HepG2 (cell line): ENCODE results near the gene AFAP1. TPM values are rescaled to one million over a fixed set of nuclear protein-coding genes. Genes with fewer than 3 reads are reported as not detected.

Experiments
- ATAC-seq: fragments of 200-7000 bp; cut with Tn5 transposase; 3 replicates; pipeline ENCODE4 v1.9.1; 2020; ENCODE audit warnings: mild to moderate bottlenecking, moderate library complexity
- BruUV-seq: library from RNA; stranded (reverse); fragments of 400-500 nt; replicated peaks from 2 replicates; lab custom pipeline; 2021; lab: Mats Ljungman, UMichigan
- CTCF ChIA-PET: fragments of 300-600 bp; formaldehyde crosslinking; extraction: SDS; loops from one replicate; lab custom pipeline; 2021; ENCODE audit warnings: low total read pairs, inconsistent platforms, low intra/inter-chr PET ratio; lab: Yijun Ruan, JAX
- POLR2A ChIA-PET: fragments of 350-600 bp; sonication (Branson Sonifier 250); formaldehyde crosslinking; loops from one replicate; lab custom pipeline; 2020; ENCODE audit warnings: antibody characterized with exemption, inconsistent platforms; lab: Yijun Ruan, JAX
- DNase-seq: peaks from one replicate; pipeline ENCODE4 v3.0.0-alpha.2; 2015; ENCODE audit warnings: low spot score
- FAIRE-seq: peaks from 3 replicates; lab custom pipeline; 2011; peaks lifted over from hg19 to GRCh38; lab: Jason Lieb, UNC
- H2AFZ ChIP-seq: one replicate; pipeline ENCODE4 v1.6.1; 2011; ENCODE audit warnings: low read length, inconsistent platforms
- H3K27ac ChIP-seq: fragments of 300-600 bp; 3 replicates; pipeline ENCODE4 v1.8.0; 2011; ENCODE audit warnings: mixed run types, mild to moderate bottlenecking, mixed read lengths, low read length, inconsistent platforms; ENCODE audit not compliant: insufficient read depth; ENCODE audit errors: extremely low read length
- H3K27me3 ChIP-seq, 2 experiments: fragments of 200-600 bp in 1 of 2; 2 replicates in 1 of 2; 3 replicates in 1 of 2; pipeline versions ENCODE4 v1.6.0 to v1.8.0; 2011; ENCODE audit warnings: low read length in 2 of 2, mild to moderate bottlenecking in 2 of 2, moderate library complexity in 2 of 2, inconsistent platforms in 1 of 2; ENCODE audit not compliant: insufficient read depth in 2 of 2, control insufficient read depth in 1 of 2
- H3K36me3 ChIP-seq, 2 experiments: fragments of 200-600 bp in 1 of 2; replicated peaks in 1 of 2; 2 replicates in 1 of 2; 3 replicates in 1 of 2; pipeline versions ENCODE4 v1.5.1 to v1.8.0; 2011; ENCODE audit warnings: low read length in 2 of 2, inconsistent platforms in 1 of 2; ENCODE audit not compliant: insufficient read depth in 2 of 2, control insufficient read depth in 1 of 2
- H3K4me1 ChIP-seq: 2 replicates; pipeline ENCODE4 v1.5.1; 2012; ENCODE audit warnings: low read length, inconsistent platforms; ENCODE audit not compliant: insufficient read depth
- H3K4me2 ChIP-seq: 2 replicates; pipeline ENCODE4 v1.6.0; 2011; ENCODE audit warnings: low read depth, low read length, inconsistent platforms
- H3K4me3 ChIP-seq, 3 experiments: fragments of 200-600 bp in 1 of 3; sonication (generic), shearing (Covaris generic) in 1 of 3; replicated peaks in 1 of 3; 2 replicates each; pipeline ENCODE4 v1.5.1; 2011 to 2016; ENCODE audit warnings: low read length in 3 of 3, inconsistent platforms in 2 of 3, low read depth in 2 of 3, mild to moderate bottlenecking in 2 of 3, control low read depth in 1 of 3, mixed read lengths in 1 of 3; ENCODE audit not compliant: insufficient read depth in 1 of 3
- H3K79me2 ChIP-seq: one replicate; pipeline ENCODE4 v1.6.1; 2011; ENCODE audit warnings: low read length, inconsistent platforms; ENCODE audit not compliant: insufficient read depth
- H3K9ac ChIP-seq: 2 replicates; pipeline ENCODE4 v1.6.0; 2011; ENCODE audit warnings: mild to moderate bottlenecking, low read depth, low read length, inconsistent platforms; ENCODE audit not compliant: insufficient read depth
- H3K9me3 ChIP-seq: 2 replicates; pipeline ENCODE4 v1.5.1; 2012; ENCODE audit warnings: mild to moderate bottlenecking, low read length
- H4K20me1 ChIP-seq: 2 replicates; pipeline ENCODE4 v1.6.0; 2011; ENCODE audit warnings: inconsistent platforms, mild to moderate bottlenecking, low read length, moderate library complexity; ENCODE audit not compliant: insufficient read depth
- ATRX ChIP-seq: sonication (generic); formaldehyde crosslinking; IDR thresholded peaks from 2 replicates; pipeline ENCODE4 v1.4.0; 2020; ENCODE audit warnings: missing genetic modification reagents, borderline replicate concordance
- KDM5A ChIP-seq: fragments of 200-600 bp; sonication (generic); IDR thresholded peaks from 2 replicates; pipeline ENCODE4 v1.7.0; 2018; ENCODE audit warnings: antibody characterized with exemption, mild to moderate bottlenecking, low read length, borderline replicate concordance
- MNT ChIP-seq: fragments of 450-650 bp; IDR thresholded peaks from 2 replicates; pipeline ENCODE4 v1.6.1; 2016
- MTF2 ChIP-seq: sonication (generic); formaldehyde crosslinking; IDR thresholded peaks from 2 replicates; pipeline ENCODE4 v1.5.0; 2020; ENCODE audit warnings: missing genetic modification reagents, borderline replicate concordance
- ZNF260 ChIP-seq: sonication (generic); formaldehyde crosslinking; IDR thresholded peaks from 2 replicates; pipeline ENCODE4 v1.4.0; 2020; ENCODE audit warnings: missing genetic modification reagents, low read depth, mild to moderate bottlenecking, borderline replicate concordance
- WGBS: methylation state at CpG from one replicate; pipeline ENCODE4 v1.1.6; 2017; ENCODE audit warnings: low lambda C conversion rate; 5-methylcytosine and 5-hydroxymethylcytosine counted together
- in situ Hi-C: cut with HindIII; loops from 2 replicates; pipeline ENCODE4 v1.10.0; 2017; ENCODE audit warnings: low pct_unique_long_range_greater_than_20kb; ENCODE audit not compliant: extremely low pct_ligation_motif_present
- intact Hi-C: fragments of 100-400 bp; cut with micrococcal nuclease; formaldehyde crosslinking; loops from one replicate; pipeline ENCODE4 v1.10.0; 2022; ENCODE audit not compliant: unreplicated experiment
- polyA plus RNA-seq, 8 experiments: library from polyadenylated mRNA; depleted of rRNA in 3 of 8; stranded (reverse) in 7 of 8; unstranded in 1 of 8; fragments of >200 nt; fragmentation: Illumina TruSeq in 4 of 8; extraction: Trizol in 4 of 8; gene quantifications; 2 replicates each; pipeline versions ENCODE4 v1.2.1 to v1.2.3, GENCODE V29; 2011 to 2016; ENCODE audit warnings: low read depth in 4 of 8, missing spikeins in 1 of 8, mixed read lengths in 1 of 8; ENCODE audit not compliant: insufficient read depth in 1 of 8
- total RNA-seq, 5 experiments: library from RNA; depleted of rRNA; stranded (reverse); fragments of >200 nt; fragmentation: Illumina TruSeq; extraction: Trizol; gene quantifications; 2 replicates each; pipeline ENCODE4 v1.2.3, GENCODE V29; 2016; ENCODE audit warnings: low read depth in 1 of 5

Gene AFAP1
- total and polyA plus RNA-seq, 2 of the 13 experiments (the other 11 are each of a cell fraction or from before 2014, with no cell fraction given) = 2.5 TPM

DNA sequence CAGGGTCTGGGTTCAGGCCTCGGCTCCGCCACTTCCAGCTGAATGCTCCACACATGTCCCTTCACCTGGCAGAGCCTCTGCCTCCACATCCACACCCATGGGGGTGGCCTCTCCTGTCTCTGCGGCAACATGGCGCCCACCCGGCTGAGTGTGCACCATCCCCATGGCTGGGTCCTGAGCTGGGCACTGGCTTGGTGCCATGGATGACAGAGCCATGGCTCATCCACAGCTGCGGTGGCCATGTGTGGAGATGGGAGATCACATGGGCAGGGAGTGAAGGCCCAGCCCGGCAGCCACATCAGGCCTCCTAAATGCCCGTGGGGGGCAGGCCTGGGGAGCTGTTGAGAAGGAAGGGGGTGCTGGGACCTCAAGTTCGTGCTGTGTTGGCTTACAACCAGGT is 213.7 kb downstream of the AFAP1 start:
- no peak overlapping the region for H3K27ac ChIP-seq
- ATAC-seq (no peak), FAIRE-seq (no peak), DNase-seq (no peak)
- BruUV-seq = no TSS peak
- intact Hi-C loops (no loop called here), in situ Hi-C loops (loop anchor here (10.0 kb wide), 1 partner anchor 531 kb away; the partner anchor contains the start of gene SORCS2)
- no peaks in the 10 kb centered on the region for H3K27me3 ChIP-seq
- no peaks in the 10 kb centered on the region for H4K20me1 ChIP-seq
- TF ChIP-seq ATRX (CRISPR knock-in tag) (no peak), MNT (0 out of 2 replicates have a peak, but pooled peaks have one; percentile 25)
- H3K79me2 ChIP-seq = no peaks in the 10 kb centered on the region
- no peaks in the 10 kb centered on the region for H3K4me1 ChIP-seq
- CTCF ChIA-PET = no interaction called here
- H3K4me3 ChIP-seq = no peak overlapping the region
- no peaks in the 10 kb centered on the region for H3K9me3 ChIP-seq
- H3K9ac ChIP-seq = no peak overlapping the region
- H3K4me2 ChIP-seq = no peak overlapping the region
- H2AFZ ChIP-seq = no peak overlapping the region
- 81% methylated on average over 9 of the region's 9 CpGs for WGBS
- POLR2A ChIA-PET = no interaction called here
- no peaks in the 10 kb centered on the region for H3K36me3 ChIP-seq

GRCh38 chr4:7723625-7724024 is 216.0 kb downstream of the AFAP1 start:
- Histone ChIP-seq H3K9ac (no peak overlapping the region), H3K4me1 (0 out of 2 replicates have a peak, but pooled peaks cover 4% of the 10 kb centered on the region), H3K27ac (no peak overlapping the region), H3K79me2 (no peaks in the 10 kb centered on the region), H3K9me3 (no peaks in the 10 kb centered on the region), H3K4me3 (no peak overlapping the region), H3K27me3 (no peaks in the 10 kb centered on the region), H2AFZ (no peak overlapping the region), H3K4me2 (no peak overlapping the region), H3K36me3 (no peaks in the 10 kb centered on the region), H4K20me1 (no peaks in the 10 kb centered on the region)
- no TSS peak for BruUV-seq
- ChIA-PET CTCF (no interaction called here), POLR2A (no interaction called here)
- TF ChIP-seq ZNF260 (CRISPR knock-in tag) (no peak), KDM5A (no peak), MTF2 (CRISPR knock-in tag) (no peak)
- in situ Hi-C loops (loop anchor here (10.0 kb wide), 1 partner anchor 529 kb away; the partner anchor contains the start of gene SORCS2), intact Hi-C loops (no loop called here)
- no peak for FAIRE-seq
- WGBS = 75% methylated on average over 13 of the region's 16 CpGs
- ATAC-seq = no peak
- no peak for DNase-seq
